PFSK-1 (cell line): Measurements from ENCODE around the gene PPP4R3B.

Experiments used
- FOXP2 ChIP-seq: optimal IDR thresholded peaks from 2 replicates; pipeline ENCODE3; 2011; ENCODE audit warnings: borderline replicate concordance, control low read depth, inconsistent platforms; ENCODE audit not compliant: insufficient read depth; ENCODE audit errors: extremely low read length, extremely low read depth
- POLR2AphosphoS5 ChIP-seq: IDR thresholded peaks from 2 replicates; pipeline ENCODE4 v1.6.1; 2012; ENCODE audit warnings: low read depth, mild to moderate bottlenecking, control low read depth, low read length, moderate library complexity
- REST ChIP-seq, 2 experiments: IDR thresholded peaks; 2 replicates each; pipeline versions ENCODE4 v1.6.1 to v1.8.0; 2011 to 2012; ENCODE audit warnings: low read depth in 2 of 2, low read length in 2 of 2, control low read depth in 1 of 2, inconsistent platforms in 1 of 2, mild to moderate bottlenecking in 1 of 2, moderate library complexity in 1 of 2; ENCODE audit not compliant: insufficient read depth in 1 of 2
- SIN3A ChIP-seq: IDR thresholded peaks from 2 replicates; pipeline ENCODE4 v1.6.1; 2012; ENCODE audit warnings: mild to moderate bottlenecking, low read length, moderate library complexity, borderline replicate concordance; ENCODE audit not compliant: insufficient read depth
- TAF1 ChIP-seq: IDR thresholded peaks from 2 replicates; pipeline ENCODE4 v1.6.1; 2012; ENCODE audit warnings: low read length, control low read depth, borderline replicate concordance; ENCODE audit not compliant: insufficient read depth

Gene PPP4R3B

DNA sequence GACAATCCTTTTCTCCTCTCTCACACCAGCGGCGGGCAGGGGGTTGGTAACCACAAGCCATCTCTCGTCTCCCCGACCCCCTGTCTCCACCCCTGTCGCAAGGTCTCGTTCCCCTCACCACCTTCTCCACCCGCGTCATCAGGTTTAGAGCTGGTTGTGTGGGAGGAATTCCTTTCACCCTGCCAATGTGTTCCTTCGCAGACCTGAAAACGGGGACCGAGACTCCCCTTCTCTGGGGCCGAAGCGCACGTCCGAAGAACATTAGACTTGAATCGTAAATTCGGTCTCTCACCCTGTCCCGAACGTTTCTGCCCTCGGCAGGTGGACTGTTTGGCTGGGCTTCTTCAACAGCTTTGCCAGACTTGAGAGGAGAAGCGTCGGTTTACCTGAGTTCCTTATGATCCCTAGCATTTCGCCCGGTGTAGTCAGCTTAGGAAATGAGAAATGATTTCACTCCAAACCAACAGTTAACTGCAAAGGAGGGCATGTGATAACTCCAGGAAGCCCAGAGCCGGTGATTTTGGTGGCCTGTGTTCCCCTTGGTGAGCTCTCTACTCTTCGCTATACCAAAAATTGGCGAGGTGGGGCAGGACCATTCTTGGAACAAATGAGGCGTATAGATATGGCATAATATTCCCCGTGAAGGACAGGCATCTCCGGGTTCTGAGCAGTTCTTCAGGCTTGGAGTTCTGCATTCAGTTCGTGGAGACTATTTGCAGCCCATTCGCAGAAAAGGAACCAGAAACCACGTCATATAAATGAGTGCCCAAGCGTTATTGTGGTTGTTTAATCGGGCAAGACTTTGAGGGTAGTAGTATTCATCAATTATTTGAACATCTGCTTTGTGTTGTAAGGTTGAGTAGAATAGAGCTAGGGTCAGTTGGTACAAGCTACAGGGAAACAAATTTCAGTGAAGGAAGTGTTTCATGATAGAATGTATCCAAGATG lies 97.2 kb downstream of the PPP4R3B start:
- TF ChIP-seq REST (IDR thresholded peaks at IDR 0.05; ENCODE audit: insufficient read depth in 1 of 2, low read depth in 2 of 2, low read length in 2 of 2) (no peak), POLR2AphosphoS5 (no peak), SIN3A (no peak), FOXP2 (no peak), TAF1 (no peak)

- TF ChIP-seq FOXP2 (no peak), POLR2AphosphoS5 (no peak; the same call in 1 of the 2 replicates), TAF1 (no peak), SIN3A (no peak), REST (IDR thresholded peaks at IDR 0.05; ENCODE audit: insufficient read depth in 1 of 2, low read depth in 2 of 2, low read length in 2 of 2) (no peak)
Measured at GRCh38 chr2:55518841-55519165, 98.6 kb downstream of the PPP4R3B start.

DNA sequence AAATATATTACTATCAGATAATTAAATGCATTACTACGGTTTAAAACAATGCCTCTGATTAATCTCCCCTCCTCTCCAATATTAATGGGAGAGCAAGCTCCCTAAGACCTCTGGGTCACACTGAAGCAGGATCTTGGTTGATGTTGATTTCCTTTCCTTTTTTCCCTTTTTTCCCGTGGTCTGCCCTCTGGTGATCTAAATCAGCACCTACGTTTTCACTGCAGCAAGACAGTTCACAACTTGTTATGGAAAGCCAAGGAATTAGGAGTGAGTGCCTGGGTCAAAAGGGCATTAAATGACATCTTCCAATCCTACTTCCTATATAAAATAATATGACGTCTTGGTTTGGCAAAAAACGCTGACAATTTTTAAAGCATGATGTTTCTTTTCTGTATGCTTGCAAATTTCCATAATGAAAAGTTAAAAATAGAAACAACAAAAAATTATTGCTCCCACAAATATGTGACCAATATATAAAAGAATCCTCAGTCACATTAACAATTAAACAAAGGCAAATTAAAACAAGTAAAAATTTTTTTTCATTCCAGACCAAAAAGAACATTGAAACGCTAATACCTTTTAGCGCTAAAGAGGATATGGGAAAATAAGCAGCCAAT lies 105.8 kb downstream of the PPP4R3B start:
- no peak for TF ChIP-seq REST (IDR thresholded peaks at IDR 0.05; ENCODE audit: insufficient read depth in 1 of 2, low read depth in 2 of 2, low read length in 2 of 2)
- TF ChIP-seq FOXP2 = no peak
- no peak for TF ChIP-seq SIN3A
- no peak for TF ChIP-seq POLR2AphosphoS5
- no peak for TF ChIP-seq TAF1

DNA sequence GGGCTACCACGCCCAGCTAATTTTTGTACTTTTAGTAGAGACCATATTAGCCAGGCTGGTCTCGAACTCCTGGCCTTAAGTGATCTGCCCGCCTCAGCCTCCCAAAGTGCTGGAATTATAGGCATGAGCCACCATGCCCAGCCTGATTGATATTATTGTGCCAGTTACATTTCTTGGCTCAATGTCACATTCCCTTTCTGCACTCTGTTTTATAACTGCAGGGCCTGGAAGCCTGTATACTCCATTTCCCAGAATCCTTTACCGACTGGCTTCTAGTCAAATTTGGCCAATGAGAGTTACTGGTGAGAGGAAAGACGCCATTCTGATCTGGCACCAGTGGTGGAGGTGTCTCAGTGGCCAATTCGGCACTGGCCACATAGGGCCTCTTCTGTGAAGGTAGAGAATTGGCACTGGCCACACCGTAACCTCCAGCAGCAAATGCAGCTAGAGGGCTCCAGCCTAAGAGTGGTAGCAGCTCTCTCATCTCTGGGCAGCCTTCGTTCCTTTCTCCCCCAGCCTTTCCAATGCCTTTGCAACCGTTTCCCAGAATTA lies 114.8 kb downstream of the PPP4R3B start:
- no peak for TF ChIP-seq SIN3A
- no peak for TF ChIP-seq TAF1
- TF ChIP-seq REST (IDR thresholded peaks at IDR 0.05; ENCODE audit: insufficient read depth in 1 of 2, low read depth in 2 of 2, low read length in 2 of 2) = no peak
- TF ChIP-seq FOXP2 = no peak
- TF ChIP-seq POLR2AphosphoS5 = no peak
